ENCODE measurements around the gene PRR7.
A peak's percentile ranks its signal among the peaks of the same experiment; 100 is the strongest.

PRR7 gene

GRCh38 chr5:177453852-177454396, 7.3 kb downstream of the PRR7 start:
- DNase-seq: peak in 1 of 2 donors; percentile 13

GRCh38 chr5:177454397-177455035, 7.9 kb downstream of the PRR7 start:
- DNase-seq: peak; percentile 71 to 89

- peak; percentile 44 to 71 for DNase-seq
Measured at GRCh38 chr5:177455036-177455660, 8.5 kb downstream of the PRR7 start.

- DNase-seq: peak; percentile 74 to 84
Measured at GRCh38 chr5:177455661-177456590, 9.3 kb downstream of the PRR7 start.

GRCh38 chr5:177456591-177456964, 10.0 kb downstream of the PRR7 start:
- DNase-seq: no peak

- peak; percentile 26 to 56 for DNase-seq
Measured at GRCh38 chr5:177456976-177457851, 10.6 kb downstream of the PRR7 start.

GRCh38 chr5:177457852-177458681, 11.5 kb downstream of the PRR7 start:
- DNase-seq: no peak

GRCh38 chr5:177458912-177459350, 12.3 kb downstream of the PRR7 start:
- DNase-seq: no peak

- no peak for DNase-seq
Measured at GRCh38 chr5:177459357-177459756, 12.7 kb downstream of the PRR7 start.

GRCh38 chr5:177459819-177460628, 13.4 kb downstream of the PRR7 start:
- DNase-seq: no peak

- DNase-seq: peak; percentile 7 to 20
Measured at GRCh38 chr5:177462021-177462670, 15.5 kb downstream of the PRR7 start.

- no peak for DNase-seq
Measured at GRCh38 chr5:177465044-177465443, 18.4 kb downstream of the PRR7 start.

GRCh38 chr5:177466861-177467260, 20.2 kb downstream of the PRR7 start:
- no peak for DNase-seq

GRCh38 chr5:177467436-177467835, 20.8 kb downstream of the PRR7 start:
- DNase-seq: no peak

GRCh38 chr5:177468329-177468684, 21.7 kb downstream of the PRR7 start:
- no peak for DNase-seq

- DNase-seq: no peak
Measured at GRCh38 chr5:177468685-177469628, 22.3 kb downstream of the PRR7 start.

- no peak for DNase-seq
Measured at GRCh38 chr5:177469750-177470525, 23.3 kb downstream of the PRR7 start.

Measured in bone marrow (tissue), 2 donors.